GM23248 (cell line): Measurements from ENCODE around the gene ADCY2. TPM values are rescaled to one million over a fixed set of nuclear protein-coding genes. Genes with fewer than 3 reads are reported as not detected.

Source experiments
- DNase-seq: peaks from one replicate; pipeline ENCODE4 v3.0.0-alpha.2; 2015
- H2AFZ ChIP-seq: fragments of 200-600 bp; sonication (generic); 2 replicates; pipeline ENCODE4 v1.6.1; 2016; ENCODE audit warnings: antibody characterized with exemption
- H3F3A ChIP-seq: fragments of 200-600 bp; sonication (generic); 2 replicates; pipeline ENCODE4 v1.6.1; 2016; ENCODE audit warnings: mild to moderate bottlenecking, antibody characterized with exemption, mixed run types; ENCODE audit not compliant: insufficient read depth
- H3K27ac ChIP-seq: fragments of 200-600 bp; sonication (generic); 2 replicates; pipeline ENCODE4 v1.5.1; 2016; ENCODE audit warnings: mild to moderate bottlenecking
- H3K27me3 ChIP-seq: fragments of 200-600 bp; sonication (generic); replicated peaks from 2 replicates; pipeline ENCODE4 v1.6.1; 2016; ENCODE audit warnings: mild to moderate bottlenecking; ENCODE audit not compliant: insufficient read depth
- H3K36me3 ChIP-seq: fragments of 200-600 bp; sonication (generic); 2 replicates; pipeline ENCODE4 v1.6.1; 2016; ENCODE audit warnings: low read depth, mild to moderate bottlenecking
- H3K4me1 ChIP-seq: fragments of 200-600 bp; sonication (generic); 2 replicates; pipeline ENCODE4 v1.6.1; 2016; ENCODE audit warnings: mild to moderate bottlenecking; ENCODE audit not compliant: insufficient read depth
- H3K4me2 ChIP-seq: fragments of 200-600 bp; sonication (generic); one replicate; pipeline ENCODE4 v1.6.1; 2016; ENCODE audit warnings: mild to moderate bottlenecking; ENCODE audit not compliant: unreplicated experiment
- H3K4me3 ChIP-seq: fragments of 200-600 bp; sonication (generic); 2 replicates; pipeline ENCODE4 v1.5.1; 2016; ENCODE audit warnings: mild to moderate bottlenecking
- H3K79me2 ChIP-seq: fragments of 200-600 bp; sonication (generic); 2 replicates; pipeline ENCODE4 v1.6.1; 2016; ENCODE audit warnings: mild to moderate bottlenecking; ENCODE audit not compliant: insufficient read depth
- H3K9ac ChIP-seq: fragments of 200-600 bp; sonication (generic); 2 replicates; pipeline ENCODE4 v1.6.1; 2016; ENCODE audit warnings: mild to moderate bottlenecking
- H3K9me2 ChIP-seq: fragments of 200-600 bp; sonication (generic); 2 replicates; pipeline ENCODE4 v1.6.1; 2016; ENCODE audit warnings: mixed run types, mild to moderate bottlenecking, moderate library complexity; ENCODE audit not compliant: insufficient read depth
- H3K9me3 ChIP-seq: fragments of 200-600 bp; sonication (generic); one replicate; pipeline ENCODE4 v1.6.1; 2017; ENCODE audit warnings: low read depth
- H4K20me1 ChIP-seq: fragments of 200-600 bp; sonication (generic); 2 replicates; pipeline ENCODE4 v1.6.0; 2016; ENCODE audit not compliant: insufficient read depth
- EZH2 ChIP-seq: fragments of 200-600 bp; sonication (generic); IDR thresholded peaks from 2 replicates; pipeline ENCODE4 v1.6.1; 2018; ENCODE audit warnings: antibody characterized with exemption, mild to moderate bottlenecking; ENCODE audit not compliant: insufficient read depth, poor library complexity, severe bottlenecking
- EZH2phosphoT487 ChIP-seq: fragments of 200-600 bp; sonication (generic); IDR thresholded peaks from 2 replicates; pipeline ENCODE4 v1.6.1; 2018; ENCODE audit warnings: antibody characterized with exemption, moderate library complexity, mild to moderate bottlenecking, low read depth; ENCODE audit not compliant: insufficient read depth
- WGBS, 2 experiments: methylation state at CpG; one replicate each; pipeline ENCODE4 v1.1.6; 2015 to 2017; ENCODE audit warnings: low lambda C conversion rate in 2 of 2, low coverage in 1 of 2; ENCODE audit errors: missing lambda C conversion rate in 2 of 2; 5-methylcytosine and 5-hydroxymethylcytosine counted together
- in situ Hi-C: fragments of 300-500 bp; cut with MboI; formaldehyde crosslinking; loops from 2 replicates; pipeline ENCODE4 v1.15.0; 2020
- polyA plus RNA-seq: library from polyadenylated mRNA; unstranded; fragments of >200 nt; fragmentation: Nextera tagmentation; extraction: Ambion mirVana; gene quantifications from 2 replicates; pipeline ENCODE4 v1.2.1, GENCODE V29; 2016
- total RNA-seq: library from RNA; depleted of rRNA; stranded (reverse); fragments of >200 nt; shearing (Covaris generic); gene quantifications from 2 replicates; pipeline ENCODE4 v1.2.3, GENCODE V29; 2014

Gene ADCY2
- total and polyA plus RNA-seq, 2 experiments from 2014 or later, result 0.11 TPM; not detected in 1

DNA sequence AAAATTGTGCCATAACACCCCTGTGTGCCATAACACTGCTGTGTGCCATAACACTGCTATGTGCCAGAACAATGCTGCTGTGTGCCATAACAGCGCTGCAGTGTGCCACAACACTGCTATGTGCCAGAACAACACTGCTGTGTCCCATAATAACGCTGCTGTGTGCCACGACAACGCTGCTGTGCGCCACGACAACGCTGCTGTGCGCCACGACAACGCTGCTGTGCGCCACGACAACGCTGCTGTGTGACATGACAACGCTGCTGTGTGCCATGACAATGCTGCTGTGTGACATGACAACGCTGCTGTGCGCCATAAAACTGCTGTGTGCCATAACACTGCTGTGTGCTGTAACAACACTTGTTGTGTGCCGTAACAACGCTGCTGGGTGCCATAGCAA, 429.1 kb downstream of the ADCY2 start:
- no peaks in the 10 kb centered on the region for H3K36me3 ChIP-seq
- H3K4me3 ChIP-seq, result no peak overlapping the region
- H3K27ac ChIP-seq, result no peak overlapping the region
- H3K27me3 ChIP-seq, result peaks cover 3% of the 10 kb centered on the region; the same call in 1 of the 2 replicates
- WGBS, 2 experiments, result 76 to 77% methylated on average over 18 of the region's 18 CpGs
- H3K4me2 ChIP-seq, result no peak overlapping the region
- in situ Hi-C loops, result no loop called here
- TF ChIP-seq EZH2 (no peak), EZH2phosphoT487 (no peak)
- no peaks in the 10 kb centered on the region for H3K79me2 ChIP-seq
- no peaks in the 10 kb centered on the region for H3F3A ChIP-seq
- H3K9ac ChIP-seq, result no peak overlapping the region
- H2AFZ ChIP-seq, result no peak overlapping the region
- H4K20me1 ChIP-seq, result no peaks in the 10 kb centered on the region
- DNase-seq, result no peak
- no peaks in the 10 kb centered on the region for H3K9me3 ChIP-seq
- H3K4me1 ChIP-seq, result no peaks in the 10 kb centered on the region
- no peaks in the 10 kb centered on the region for H3K9me2 ChIP-seq

DNA sequence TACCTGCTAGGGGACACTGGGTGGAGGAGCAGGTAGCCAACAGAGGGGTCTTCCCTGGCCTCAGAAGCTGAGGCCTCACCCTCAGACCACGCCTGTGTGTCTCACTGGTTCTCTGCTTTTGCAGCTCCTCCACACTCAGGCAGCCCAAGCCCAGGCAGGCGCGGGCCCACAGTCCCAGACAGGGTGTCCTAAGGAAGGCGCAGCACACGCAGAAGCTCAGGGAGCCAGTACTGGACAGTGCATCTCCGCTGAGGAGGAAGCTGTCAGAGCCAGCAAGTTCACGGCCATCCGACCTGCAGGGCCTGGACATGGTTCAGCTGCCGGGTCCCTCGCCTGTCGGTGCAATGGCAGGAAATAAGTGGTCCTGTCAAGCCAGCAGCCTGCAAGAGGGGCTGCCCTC, 429.7 kb downstream of the ADCY2 start:
- no peak for TF ChIP-seq EZH2
- no peak for TF ChIP-seq EZH2phosphoT487
- Histone ChIP-seq H3K4me1 (no peaks in the 10 kb centered on the region), H3K4me2 (no peak overlapping the region), H3K9me3 (no peaks in the 10 kb centered on the region), H3K27ac (no peak overlapping the region), H3K27me3 (peaks cover 8% of the 10 kb centered on the region; the same call in 1 of the 2 replicates), H2AFZ (no peak overlapping the region), H3K9me2 (no peaks in the 10 kb centered on the region), H4K20me1 (no peaks in the 10 kb centered on the region), H3F3A (no peaks in the 10 kb centered on the region), H3K79me2 (no peaks in the 10 kb centered on the region), H3K36me3 (no peaks in the 10 kb centered on the region), H3K9ac (no peak overlapping the region), H3K4me3 (no peak overlapping the region)
- DNase-seq, result no peak
- WGBS, 2 experiments, result 70 to 73% methylated on average over 11 of the region's 11 CpGs
- in situ Hi-C loops, result no loop called here

DNA sequence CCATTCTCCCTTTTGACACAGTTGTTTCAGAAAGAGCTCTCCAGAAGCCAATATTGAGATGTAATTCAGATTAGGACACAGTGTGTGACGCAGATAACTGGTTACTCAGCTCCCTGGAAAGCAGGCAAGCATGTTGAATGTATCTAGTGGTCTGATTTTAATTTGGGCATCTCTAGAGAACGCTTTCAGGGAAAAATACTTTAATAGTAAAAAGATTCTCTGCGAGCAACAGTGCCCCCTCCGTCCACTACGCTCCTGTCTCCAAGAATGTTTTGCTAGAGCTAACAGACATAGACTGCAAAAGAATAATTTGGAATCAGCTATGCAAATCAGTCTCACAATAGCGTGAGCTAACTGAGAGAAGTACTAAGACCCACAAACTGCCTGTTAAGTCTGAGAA, 431.7 kb downstream of the ADCY2 start:
- TF ChIP-seq EZH2 (no peak), EZH2phosphoT487 (no peak)
- H3K4me2 ChIP-seq, result no peak overlapping the region
- no peak overlapping the region for H2AFZ ChIP-seq
- H3F3A ChIP-seq, result no peaks in the 10 kb centered on the region
- no peaks in the 10 kb centered on the region for H3K79me2 ChIP-seq
- no peaks in the 10 kb centered on the region for H3K9me3 ChIP-seq
- in situ Hi-C loops, result no loop called here
- no peak overlapping the region for H3K27ac ChIP-seq
- no peak overlapping the region for H3K4me3 ChIP-seq
- no peaks in the 10 kb centered on the region for H3K4me1 ChIP-seq
- H4K20me1 ChIP-seq, result no peaks in the 10 kb centered on the region
- peaks cover 10% of the 10 kb centered on the region; the same call in 1 of the 2 replicates for H3K27me3 ChIP-seq
- no peak overlapping the region for H3K9ac ChIP-seq
- no peaks in the 10 kb centered on the region for H3K36me3 ChIP-seq
- DNase-seq, result peak; percentile 65
- H3K9me2 ChIP-seq, result no peaks in the 10 kb centered on the region
- WGBS, 2 experiments, result 2 to 3% methylated on average over 6 of the region's 6 CpGs

DNA sequence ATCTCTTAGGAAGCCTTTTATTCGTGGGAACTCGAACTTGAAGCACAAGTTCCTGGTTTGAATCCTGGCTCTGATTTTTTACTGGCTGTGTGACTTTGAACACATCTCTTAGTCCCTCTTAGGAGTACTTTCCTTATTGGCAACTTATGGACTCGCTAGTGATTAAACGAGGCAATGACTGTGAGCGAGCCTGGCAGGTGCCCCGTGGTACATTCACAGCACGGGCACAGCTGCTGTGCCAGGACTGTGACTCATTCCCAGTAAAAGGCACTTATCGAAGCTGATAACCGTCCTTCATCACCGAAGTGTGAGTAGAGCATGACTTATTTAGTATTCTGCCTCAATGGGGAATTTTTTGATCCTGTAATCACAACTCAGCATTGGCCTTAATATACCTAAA, 432.3 kb downstream of the ADCY2 start:
- H3K27me3 ChIP-seq, result peaks cover 10% of the 10 kb centered on the region; the same call in 1 of the 2 replicates
- no peaks in the 10 kb centered on the region for H4K20me1 ChIP-seq
- H3K4me2 ChIP-seq, result no peak overlapping the region
- H3K9me3 ChIP-seq, result no peaks in the 10 kb centered on the region
- in situ Hi-C loops, result no loop called here
- no peaks in the 10 kb centered on the region for H3K79me2 ChIP-seq
- H3F3A ChIP-seq, result no peaks in the 10 kb centered on the region
- 54 to 59% methylated on average over 10 of the region's 10 CpGs for WGBS, 2 experiments
- H3K27ac ChIP-seq, result no peak overlapping the region
- no peak overlapping the region for H3K4me3 ChIP-seq
- no peaks in the 10 kb centered on the region for H3K4me1 ChIP-seq
- H2AFZ ChIP-seq, result no peak overlapping the region
- H3K9ac ChIP-seq, result no peak overlapping the region
- no peak for DNase-seq
- H3K36me3 ChIP-seq, result no peaks in the 10 kb centered on the region
- H3K9me2 ChIP-seq, result no peaks in the 10 kb centered on the region
- TF ChIP-seq EZH2 (no peak), EZH2phosphoT487 (no peak)

DNA sequence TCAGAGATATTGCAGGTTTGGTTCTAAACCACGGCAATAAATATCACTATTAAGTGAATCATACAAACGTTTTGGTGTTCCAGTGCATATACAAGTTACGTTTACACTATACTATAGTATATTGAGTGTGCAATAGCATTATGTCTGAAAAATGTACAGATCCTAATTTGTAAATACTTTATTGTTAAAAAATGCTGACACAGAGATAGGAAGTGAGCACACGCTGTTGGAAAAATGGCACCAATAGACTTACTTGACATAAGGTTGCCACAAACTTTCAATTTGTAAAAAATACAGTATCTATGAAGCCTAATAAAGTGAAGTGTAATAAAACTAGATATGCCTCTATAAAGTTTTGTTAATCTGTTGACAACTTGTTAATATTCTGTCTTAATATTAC, 439.0 kb downstream of the ADCY2 start:
- WGBS, 2 experiments, result 65 to 70% methylated on average over 4 of the region's 4 CpGs
- no peaks in the 10 kb centered on the region for H3K4me1 ChIP-seq
- H3F3A ChIP-seq, result no peaks in the 10 kb centered on the region
- H3K4me3 ChIP-seq, result no peak overlapping the region
- H3K36me3 ChIP-seq, result no peaks in the 10 kb centered on the region
- in situ Hi-C loops, result no loop called here
- no peak overlapping the region for H3K9ac ChIP-seq
- TF ChIP-seq EZH2 (no peak), EZH2phosphoT487 (no peak)
- H4K20me1 ChIP-seq, result no peaks in the 10 kb centered on the region
- no peak for DNase-seq
- H3K9me3 ChIP-seq, result no peaks in the 10 kb centered on the region
- no peaks in the 10 kb centered on the region for H3K9me2 ChIP-seq
- no peaks in the 10 kb centered on the region for H3K79me2 ChIP-seq
- H3K27me3 ChIP-seq, result peaks cover 15% of the 10 kb centered on the region; the same call in 1 of the 2 replicates
- no peak overlapping the region for H2AFZ ChIP-seq
- H3K4me2 ChIP-seq, result no peak overlapping the region
- H3K27ac ChIP-seq, result no peak overlapping the region
